ENCODE data around the gene GMPR2.

Gene GMPR2

GRCh38 chr14:24271134-24271833 is 38.6 kb downstream of the GMPR2 start, which contains the start of gene RABGGTA:
Gene RABGGTA (minus strand): TSS chr14:24271597. CDS start chr14:24271115, 482 bp downstream.
- DNase-seq = peak; percentile 88 to 91

DNA sequence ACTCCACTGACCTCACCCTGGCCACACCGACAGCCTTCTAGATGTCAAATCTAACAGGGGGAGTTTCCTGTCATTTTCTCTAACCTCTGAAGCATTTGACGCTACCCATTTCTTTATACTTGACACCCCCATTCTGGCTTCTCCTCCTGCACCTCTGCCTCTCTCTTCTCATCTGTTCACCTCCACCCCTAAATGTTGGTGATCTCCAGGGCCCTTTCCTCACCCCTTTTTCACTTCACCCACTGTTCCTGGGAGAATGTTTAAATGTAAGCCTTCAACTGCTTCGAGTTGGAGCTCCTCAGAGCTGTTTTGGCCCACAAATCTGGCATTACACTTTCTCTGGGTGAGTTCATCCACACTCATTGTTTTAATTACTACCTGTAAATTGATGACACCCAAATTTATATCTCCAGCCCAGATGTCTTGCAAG is 39.1 kb downstream of the GMPR2 start:
- DNase-seq = no peak

DNA sequence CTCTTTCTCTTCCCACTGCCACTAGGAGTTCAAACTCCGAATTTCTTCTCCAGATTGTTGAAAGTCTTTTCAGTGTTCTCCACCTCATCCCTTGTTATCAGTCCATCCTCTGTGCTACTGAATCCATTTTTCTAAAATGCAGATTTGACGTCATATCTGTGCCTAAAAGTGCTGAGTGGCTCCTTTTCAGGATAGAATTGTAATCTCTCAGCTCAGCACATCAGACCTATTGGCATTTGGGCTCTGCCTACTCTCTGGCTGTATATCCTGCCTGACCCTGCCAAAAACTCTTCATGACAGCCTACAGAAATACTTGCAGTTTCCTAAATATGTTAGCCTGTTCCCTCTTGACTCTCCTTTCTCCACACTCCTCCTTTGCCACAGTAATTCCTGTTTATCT is 39.7 kb downstream of the GMPR2 start:
- DNase-seq = no peak

DNA sequence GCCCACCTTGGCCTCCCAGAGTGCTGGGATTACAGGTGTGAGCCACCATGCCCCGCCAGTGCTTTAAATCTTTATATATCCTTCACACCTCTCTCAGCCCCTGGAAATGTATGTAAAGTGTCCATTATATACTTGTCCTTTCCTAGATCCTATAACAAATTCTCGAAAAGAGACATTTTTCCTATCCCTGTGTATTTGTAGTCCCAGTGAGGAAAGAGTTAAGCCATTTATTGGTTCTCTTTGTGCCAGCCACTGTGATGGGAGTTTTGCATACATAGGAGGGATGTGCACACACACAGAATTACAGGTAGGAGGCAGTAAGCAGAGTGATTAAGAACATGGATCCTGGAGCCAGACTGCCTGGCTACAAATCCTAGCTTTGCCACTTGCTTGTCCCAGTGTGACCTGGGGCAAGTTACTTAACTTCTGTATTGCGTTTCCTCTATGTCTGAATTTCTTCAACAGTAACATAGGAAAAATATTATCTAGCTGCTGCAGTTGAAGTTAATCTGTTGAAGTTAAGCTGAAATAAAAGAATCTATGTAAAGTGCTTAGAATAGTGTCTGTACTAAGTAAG is 40.8 kb downstream of the GMPR2 start:
- no peak for DNase-seq

DNA sequence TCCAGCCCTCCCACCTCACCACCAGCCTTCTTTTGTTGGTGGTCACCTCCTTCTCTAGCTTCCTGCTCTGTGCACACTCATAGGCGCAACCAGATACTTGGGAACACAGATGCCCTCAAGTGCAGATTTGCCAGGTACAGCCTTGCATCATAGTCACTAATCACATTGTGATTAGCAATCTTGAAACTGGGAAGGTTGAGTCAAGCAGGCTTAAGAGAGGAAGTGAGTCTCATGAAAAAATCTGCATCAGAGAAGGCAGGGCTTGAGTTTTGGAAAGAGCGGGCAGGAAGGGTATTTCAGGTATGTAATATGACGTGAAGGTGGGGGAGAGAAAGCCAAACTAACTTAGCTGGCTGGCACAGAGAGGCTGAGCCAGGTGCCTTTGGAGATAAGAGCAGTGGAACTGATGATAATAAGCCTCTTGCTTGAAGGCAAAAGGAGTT is 41.4 kb downstream of the GMPR2 start:
- DNase-seq = peak; percentile 55 to 58

GRCh38 chr14:24277071-24277470 is 44.3 kb downstream of the GMPR2 start:
- no peak for DNase-seq

GRCh38 chr14:24277606-24278321 is 45.0 kb downstream of the GMPR2 start:
- DNase-seq = no peak

- no peak for DNase-seq
Observed at GRCh38 chr14:24278424-24278823, 45.7 kb downstream of the GMPR2 start.

DNA sequence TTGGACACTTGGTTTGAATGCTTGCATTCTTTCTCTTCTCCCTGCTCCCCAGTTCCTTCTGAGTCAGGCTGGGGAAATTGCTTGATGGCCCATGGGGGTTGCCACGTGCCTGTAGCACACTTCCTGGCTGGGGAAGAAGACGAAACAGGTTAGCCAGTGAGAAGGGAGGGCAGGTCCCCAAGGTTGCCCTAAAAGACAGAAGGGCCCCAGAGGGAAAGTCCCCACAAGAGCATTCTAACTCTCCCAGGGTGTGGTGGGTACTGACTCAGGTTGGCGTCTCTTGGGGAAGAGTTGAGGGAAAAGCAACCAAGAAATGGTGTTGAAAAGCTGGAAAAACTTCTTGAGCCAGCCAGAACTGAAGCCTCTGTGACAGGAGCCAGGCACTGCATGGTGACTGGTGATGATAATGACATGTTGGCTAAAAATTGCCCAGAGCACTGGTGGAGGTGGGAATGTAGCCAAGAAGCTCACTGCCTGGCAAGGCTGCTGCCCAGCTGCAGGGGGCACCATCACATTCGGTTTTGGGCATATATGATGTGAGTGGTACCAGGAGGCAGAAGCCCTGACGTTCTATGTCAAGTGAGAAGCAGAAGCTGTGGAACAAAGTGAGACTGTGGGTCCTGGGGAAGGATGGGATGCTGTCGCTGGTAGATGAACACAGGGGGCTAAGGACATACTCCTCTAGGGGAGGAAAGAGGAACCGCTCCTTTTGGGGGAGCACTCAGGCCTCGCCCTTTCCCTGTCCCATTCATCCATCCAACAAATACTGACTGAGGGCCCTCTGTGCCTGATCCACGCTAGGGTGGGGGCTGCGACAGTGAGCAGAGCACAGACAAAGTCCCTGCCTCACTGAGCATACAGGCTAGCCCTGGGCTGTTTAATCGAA is 46.8 kb downstream of the GMPR2 start:
- DNase-seq = peak; percentile 49 to 63

GRCh38 chr14:24280797-24281460 is 48.2 kb downstream of the GMPR2 start:
- DNase-seq = no peak

GRCh38 chr14:24281636-24282035 is 48.9 kb downstream of the GMPR2 start:
- DNase-seq = no peak

- no peak for DNase-seq
Observed at GRCh38 chr14:24282736-24283135, 50.0 kb downstream of the GMPR2 start.

DNA sequence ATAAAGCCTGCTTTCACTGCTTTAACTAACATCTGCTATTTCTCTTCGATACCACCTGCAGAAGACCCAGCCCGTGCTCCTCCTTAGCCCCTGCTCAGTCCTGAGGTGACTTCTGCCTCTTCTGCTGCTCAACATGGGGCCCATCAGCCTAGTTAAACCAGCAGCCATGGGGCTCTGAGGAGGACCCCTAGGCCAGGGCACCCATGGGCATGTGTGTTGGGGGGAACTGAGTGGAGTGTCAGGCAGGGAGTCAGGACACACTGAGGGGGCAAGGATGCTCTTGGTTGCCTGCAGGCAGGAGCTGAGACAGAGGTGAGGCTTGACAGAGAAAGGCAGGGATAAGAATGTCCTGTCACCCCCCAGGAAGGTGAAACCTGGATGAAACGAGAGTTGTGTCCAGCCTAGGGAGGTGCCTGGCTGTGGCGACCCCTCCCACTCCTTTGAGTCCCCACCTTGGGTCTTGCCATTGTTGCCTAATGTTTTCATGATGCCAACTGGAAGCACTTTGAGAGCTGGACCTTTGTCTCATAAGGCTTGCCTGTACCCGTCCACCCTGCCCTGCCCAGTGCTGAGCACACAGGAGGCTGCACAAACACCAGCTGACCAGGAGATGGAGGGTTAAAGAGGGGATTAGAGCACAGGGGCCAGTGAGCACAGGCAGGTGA is 51.2 kb downstream of the GMPR2 start:
- no peak for DNase-seq

DNA sequence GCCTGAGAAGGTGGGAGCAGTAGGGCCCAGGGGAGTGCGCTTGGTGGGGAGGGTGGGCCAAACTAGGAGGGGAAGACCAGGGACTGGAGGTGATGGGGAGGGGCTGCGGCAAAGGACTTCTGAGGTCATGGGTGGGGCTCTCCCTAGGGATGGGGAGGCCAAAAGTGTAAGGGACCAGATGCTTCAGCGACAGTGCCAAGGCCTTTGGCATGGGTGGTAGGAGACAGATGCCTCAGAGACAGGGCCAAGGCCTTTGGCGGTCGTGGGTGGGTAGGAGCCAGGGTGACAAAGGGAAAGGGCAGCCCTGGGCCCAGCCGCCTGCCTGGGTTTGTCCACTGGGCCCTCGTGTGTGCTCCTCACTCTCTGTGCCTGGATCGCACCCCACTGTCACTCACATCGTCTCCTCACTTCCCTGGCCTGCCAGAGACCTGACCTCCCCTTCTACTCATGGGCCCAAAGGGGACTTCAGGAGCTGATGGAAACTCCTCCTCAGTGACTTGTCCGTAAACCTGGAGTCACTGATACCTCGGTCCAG is 51.8 kb downstream of the GMPR2 start:
- no peak for DNase-seq

DNA sequence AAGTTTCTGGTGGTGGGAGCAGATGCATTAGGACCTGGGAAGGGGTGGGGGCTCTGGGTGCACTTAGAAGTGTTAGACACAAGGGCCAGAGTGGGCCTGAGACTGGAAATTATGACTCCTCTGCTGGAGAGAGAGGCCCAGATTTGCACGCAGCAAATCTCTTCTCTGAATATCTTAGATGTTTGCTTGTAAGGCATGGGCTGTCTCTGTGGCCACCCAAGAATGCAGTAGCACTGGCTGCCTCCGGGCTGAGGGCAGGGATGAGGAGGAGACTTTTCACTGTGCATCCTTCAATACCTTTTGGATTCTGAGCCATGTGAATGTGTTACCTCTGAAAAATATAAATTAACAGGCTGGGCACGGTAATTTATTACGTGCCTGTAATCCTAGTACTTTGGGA is 52.6 kb downstream of the GMPR2 start:
- no peak for DNase-seq

DNA sequence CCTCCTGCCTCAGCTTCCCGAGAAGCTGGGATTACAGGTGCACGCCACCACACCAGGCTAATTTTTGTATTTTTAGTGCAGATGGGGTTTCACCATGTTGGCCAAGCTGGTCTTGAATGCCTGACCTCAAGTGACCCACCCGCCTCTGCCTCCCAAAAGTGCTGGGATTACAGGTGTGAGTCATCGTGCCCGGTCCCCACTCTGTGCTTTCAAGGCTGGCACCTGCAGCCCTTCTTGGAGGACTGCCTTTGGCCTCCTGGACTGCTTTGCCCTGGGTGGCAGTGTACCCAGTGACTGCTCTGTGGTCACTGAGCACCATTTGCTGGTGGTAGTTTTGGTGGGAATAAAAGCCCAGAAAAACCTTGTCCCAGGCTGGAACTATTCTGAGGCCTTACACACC is 54.3 kb downstream of the GMPR2 start:
- DNase-seq = no peak

All from activated CD4-positive, alpha-beta T cell treated with anti-CD3 and anti-CD28 coated beads for 4 hours (primary cell).